ENCODE measurements around the gene H2AZ1.
"Not testable (repeated sequence)": the region's sequence is repeated elsewhere in the genome, so short reads cannot be mapped to it uniquely, and the experiment has no call there.

H2AZ1 gene

GRCh38 chr4:99949999-99950912 is at the start of gene H2AZ1:
TSS of gene H2AZ1 (minus strand) at chr4:99950275. CDS start at chr4:99950170, 105 bp downstream.
- in situ Hi-C loops (cut with MboI; ENCODE audit: low sequenced_read_pairs) = loop anchor here (10.0 kb wide), 1 partner anchor 55 kb away; the partner anchor contains the start of gene LAMTOR3

GRCh38 chr4:99998062-99998867 is 48.2 kb upstream of the H2AZ1 start:
- in situ Hi-C loops (cut with MboI; ENCODE audit: low sequenced_read_pairs) = no loop called here

- in situ Hi-C loops (cut with MboI; ENCODE audit: low sequenced_read_pairs) = no loop called here
Measured at GRCh38 chr4:99991741-99992140, 41.7 kb upstream of the H2AZ1 start.

GRCh38 chr4:99987681-99988080 is 37.6 kb upstream of the H2AZ1 start:
- in situ Hi-C loops (cut with MboI; ENCODE audit: low sequenced_read_pairs) = no loop called here

GRCh38 chr4:99986792-99987191 is 36.7 kb upstream of the H2AZ1 start:
- in situ Hi-C loops (cut with MboI; ENCODE audit: low sequenced_read_pairs) = no loop called here

- in situ Hi-C loops (cut with MboI; ENCODE audit: low sequenced_read_pairs) = no loop called here
Measured at GRCh38 chr4:99983289-99983943, 33.3 kb upstream of the H2AZ1 start.

- in situ Hi-C loops (cut with MboI; ENCODE audit: low sequenced_read_pairs) = no loop called here
Measured at GRCh38 chr4:99979872-99980271, 29.8 kb upstream of the H2AZ1 start.

GRCh38 chr4:99971453-99972111 is 21.5 kb upstream of the H2AZ1 start:
- in situ Hi-C loops (cut with MboI; ENCODE audit: low sequenced_read_pairs) = no loop called here

- in situ Hi-C loops (cut with MboI; ENCODE audit: low sequenced_read_pairs) = no loop called here
Measured at GRCh38 chr4:99968330-99968729, 18.3 kb upstream of the H2AZ1 start.

GRCh38 chr4:99966692-99967091 is 16.6 kb upstream of the H2AZ1 start:
- in situ Hi-C loops (cut with MboI; ENCODE audit: low sequenced_read_pairs) = no loop called here

GRCh38 chr4:99965674-99966350 is 15.7 kb upstream of the H2AZ1 start:
- in situ Hi-C loops (cut with MboI; ENCODE audit: low sequenced_read_pairs) = no loop called here

- in situ Hi-C loops (cut with MboI; ENCODE audit: low sequenced_read_pairs) = no loop called here
Measured at GRCh38 chr4:99965173-99965572, 15.1 kb upstream of the H2AZ1 start.

GRCh38 chr4:99961711-99962110 is 11.6 kb upstream of the H2AZ1 start:
- in situ Hi-C loops (cut with MboI; ENCODE audit: low sequenced_read_pairs) = no loop called here

GRCh38 chr4:99960648-99961047 is 10.6 kb upstream of the H2AZ1 start:
- in situ Hi-C loops (cut with MboI; ENCODE audit: low sequenced_read_pairs) = no loop called here

GRCh38 chr4:99958207-99958606 is 8.1 kb upstream of the H2AZ1 start:
- in situ Hi-C loops (cut with MboI; ENCODE audit: low sequenced_read_pairs) = not testable (repeated sequence)

GRCh38 chr4:99950913-99951254 is 809 bp upstream of the H2AZ1 start:
- in situ Hi-C loops (cut with MboI; ENCODE audit: low sequenced_read_pairs) = no loop called here

GRCh38 chr4:99949034-99949998 is 759 bp downstream of the H2AZ1 start:
- in situ Hi-C loops (cut with MboI; ENCODE audit: low sequenced_read_pairs) = loop anchor here (10.0 kb wide), 1 partner anchor 55 kb away; the partner anchor contains the start of gene LAMTOR3

GRCh38 chr4:99947608-99948007 is 2.5 kb downstream of the H2AZ1 start:
- in situ Hi-C loops (cut with MboI; ENCODE audit: low sequenced_read_pairs) = loop anchor here (10.0 kb wide), 1 partner anchor 53 kb away; the partner anchor contains the start of gene LAMTOR3

- in situ Hi-C loops (cut with MboI; ENCODE audit: low sequenced_read_pairs) = loop anchor here (10.0 kb wide), 1 partner anchor 52 kb away; the partner anchor contains the start of gene LAMTOR3
Measured at GRCh38 chr4:99947190-99947578, 2.9 kb downstream of the H2AZ1 start.
